Mononuclear cell (primary cell): ENCODE measurements around the gene PCDHB9. TPM values are rescaled to one million over a fixed set of nuclear protein-coding genes. Genes with fewer than 3 reads are reported as not detected.
"Not testable (repeated sequence)": the region's sequence is repeated elsewhere in the genome, so short reads cannot be mapped to it uniquely, and the experiment has no call there.

ENCODE experiments used
- H3K27me3 ChIP-seq: 2 replicates; pipeline ENCODE4 v1.6.0; 2011; ENCODE audit warnings: low read length, control low read depth; ENCODE audit not compliant: insufficient read depth
- H3K4me1 ChIP-seq: 2 replicates; pipeline ENCODE4 v1.5.1; 2011; ENCODE audit warnings: mild to moderate bottlenecking, low read length, control low read depth; ENCODE audit not compliant: insufficient read depth
- H3K4me3 ChIP-seq: 2 replicates; pipeline ENCODE4 v1.5.1; 2011; ENCODE audit warnings: mild to moderate bottlenecking, low read length, moderate library complexity
- H3K9me3 ChIP-seq: 2 replicates; pipeline ENCODE4 v1.5.1; 2011; ENCODE audit warnings: low read depth, mild to moderate bottlenecking, control low read depth, low read length
- total RNA-seq: library from RNA; depleted of rRNA; stranded (reverse); fragments of >200 nt; gene quantifications from one replicate; pipeline ENCODE4 v1.2.3, GENCODE V29; 2012

Gene PCDHB9
- total RNA-seq = 0.31 TPM

DNA sequence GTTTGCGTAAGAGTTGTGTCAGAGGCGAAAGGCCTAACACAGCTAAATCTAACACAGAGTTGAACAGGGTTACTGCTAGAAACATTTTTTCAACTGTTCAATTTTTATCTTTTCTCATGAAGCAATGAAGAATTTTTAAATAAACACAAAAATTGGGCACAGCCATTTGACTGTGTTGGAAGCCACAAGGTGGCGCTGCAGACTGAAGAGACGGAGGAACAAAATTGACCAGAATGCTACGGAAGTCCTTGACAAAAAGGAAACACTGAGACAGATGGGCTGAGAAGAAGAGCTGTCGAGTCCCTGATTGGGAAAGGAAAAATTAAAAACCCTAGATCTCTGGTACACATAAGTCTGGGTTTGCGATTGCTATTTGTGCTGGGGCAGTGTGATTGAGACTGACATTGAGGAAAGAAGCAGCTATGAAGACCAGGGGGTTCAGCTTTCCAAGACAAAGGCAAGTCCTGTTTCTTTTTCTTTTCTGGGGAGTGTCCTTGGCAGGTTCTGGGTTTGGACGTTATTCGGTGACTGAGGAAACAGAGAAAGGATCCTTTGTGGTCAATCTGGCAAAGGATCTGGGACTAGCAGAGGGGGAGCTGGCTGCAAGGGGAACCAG is at the start of gene PCDHB9:
Gene PCDHB9, plus strand, starts transcription at position 265 of the 616 bp plus-strand sequence. Its CDS starts 158 bp downstream, at position 423.
- Histone ChIP-seq H3K4me1 (no peaks in the 10 kb centered on the region), H3K4me3 (no peak within 1 kb of the TSS), H3K9me3 (no peaks in the 10 kb centered on the region), H3K27me3 (peaks cover 39% of the 10 kb centered on the region)

DNA sequence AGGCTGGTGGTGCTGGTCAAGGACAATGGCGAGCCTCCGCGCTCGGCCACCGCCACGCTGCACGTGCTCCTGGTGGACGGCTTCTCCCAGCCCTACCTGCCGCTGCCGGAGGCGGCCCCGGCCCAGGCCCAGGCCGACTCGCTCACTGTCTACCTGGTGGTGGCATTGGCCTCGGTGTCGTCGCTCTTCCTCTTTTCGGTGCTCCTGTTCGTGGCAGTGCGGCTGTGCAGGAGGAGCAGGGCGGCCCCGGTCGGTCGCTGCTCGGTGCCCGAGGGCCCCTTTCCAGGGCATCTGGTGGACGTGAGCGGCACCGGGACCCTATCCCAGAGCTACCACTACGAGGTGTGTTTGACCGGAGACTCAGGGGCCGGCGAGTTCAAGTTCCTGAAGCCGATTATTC is 49.6 kb upstream of the PCDHB9 start:
- not testable (repeated sequence) for H3K27me3 ChIP-seq, H3K4me1 ChIP-seq, H3K4me3 ChIP-seq
- H3K9me3 ChIP-seq = peaks cover 16% of the 10 kb centered on the region

- peaks cover 12% of the 10 kb centered on the region for H3K27me3 ChIP-seq
Measured at GRCh38 chr5:141149812-141150211, 37.1 kb upstream of the PCDHB9 start, which contains the start of gene PCDHB6. Gene PCDHB6, plus strand, starts transcription at chr5:141150057. Its CDS starts 201 bp downstream, at chr5:141150258.

GRCh38 chr5:141150224-141150992 is 36.6 kb upstream of the PCDHB9 start:
- no peak overlapping the region for H3K4me3 ChIP-seq
- no peaks in the 10 kb centered on the region for H3K9me3 ChIP-seq
- H3K27me3 ChIP-seq = peaks cover 12% of the 10 kb centered on the region
- H3K4me1 ChIP-seq = no peaks in the 10 kb centered on the region

More at GRCh38 chr5:141149812-141150211, 37.1 kb upstream of the PCDHB9 start, which contains the start of gene PCDHB6:
- Histone ChIP-seq H3K9me3 (no peaks in the 10 kb centered on the region), H3K4me1 (no peaks in the 10 kb centered on the region), H3K4me3 (no peak within 1 kb of the TSS)

DNA sequence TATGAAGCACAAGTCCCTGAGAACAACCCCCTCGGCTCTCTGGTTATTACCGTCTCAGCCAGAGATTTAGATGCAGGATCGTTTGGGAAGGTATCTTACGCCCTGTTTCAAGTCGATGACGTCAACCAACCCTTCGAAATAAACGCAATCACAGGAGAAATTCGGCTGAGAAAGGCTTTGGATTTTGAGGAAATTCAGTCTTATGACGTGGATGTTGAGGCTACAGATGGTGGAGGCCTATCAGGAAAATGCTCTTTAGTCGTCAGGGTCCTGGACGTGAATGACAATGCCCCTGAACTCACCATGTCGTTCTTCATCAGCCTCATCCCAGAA is 36.0 kb upstream of the PCDHB9 start:
- H3K9me3 ChIP-seq = no peaks in the 10 kb centered on the region
- H3K4me1 ChIP-seq = no peaks in the 10 kb centered on the region
- no peak overlapping the region for H3K4me3 ChIP-seq
- H3K27me3 ChIP-seq = peaks cover 12% of the 10 kb centered on the region

DNA sequence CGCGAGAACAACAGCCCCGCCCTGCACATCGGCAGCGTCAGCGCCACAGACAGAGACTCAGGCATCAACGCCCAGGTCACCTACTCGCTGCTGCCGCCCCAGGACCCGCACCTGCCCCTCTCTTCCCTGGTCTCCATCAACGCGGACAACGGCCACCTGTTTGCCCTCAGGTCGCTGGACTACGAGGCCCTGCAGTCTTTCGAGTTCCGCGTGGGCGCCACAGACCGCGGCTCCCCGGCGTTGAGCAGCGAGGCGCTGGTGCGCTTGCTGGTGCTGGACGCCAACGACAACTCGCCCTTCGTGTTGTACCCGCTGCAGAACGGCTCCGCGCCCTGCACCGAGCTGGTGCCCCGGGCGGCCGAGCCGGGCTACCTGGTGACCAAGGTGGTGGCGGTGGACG is 35.3 kb upstream of the PCDHB9 start:
- H3K9me3 ChIP-seq, H3K4me3 ChIP-seq, H3K4me1 ChIP-seq: not testable (repeated sequence)
- H3K27me3 ChIP-seq = peaks cover 17% of the 10 kb centered on the region

- H3K4me1 ChIP-seq, H3K4me3 ChIP-seq, H3K9me3 ChIP-seq: not testable (repeated sequence)
- H3K27me3 ChIP-seq = peaks cover 20% of the 10 kb centered on the region
Measured at GRCh38 chr5:141152096-141152495, 34.9 kb upstream of the PCDHB9 start.

GRCh38 chr5:141155540-141156374 is 31.2 kb upstream of the PCDHB9 start:
- Histone ChIP-seq H3K4me3 (no peak overlapping the region), H3K4me1 (no peaks in the 10 kb centered on the region), H3K27me3 (peaks cover 19% of the 10 kb centered on the region), H3K9me3 (no peaks in the 10 kb centered on the region)

DNA sequence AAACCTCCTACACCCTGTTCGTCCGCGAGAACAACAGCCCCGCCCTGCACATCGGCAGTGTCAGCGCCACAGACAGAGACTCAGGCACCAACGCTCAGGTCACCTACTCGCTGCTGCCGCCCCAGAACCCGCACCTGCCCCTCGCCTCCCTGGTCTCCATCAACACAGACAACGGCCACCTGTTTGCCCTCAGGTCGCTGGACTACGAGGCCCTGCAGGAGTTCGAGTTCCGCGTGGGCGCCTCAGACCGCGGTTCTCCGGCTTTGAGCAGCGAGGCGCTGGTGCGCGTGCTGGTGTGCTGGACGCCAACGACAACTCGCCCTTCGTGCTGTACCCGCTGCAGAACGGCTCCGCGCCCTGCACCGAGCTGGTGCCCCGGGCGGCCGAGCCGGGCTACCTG is 29.6 kb upstream of the PCDHB9 start:
- H3K27me3 ChIP-seq = peaks cover 18% of the 10 kb centered on the region
- H3K4me3 ChIP-seq, H3K4me1 ChIP-seq, H3K9me3 ChIP-seq: not testable (repeated sequence)

DNA sequence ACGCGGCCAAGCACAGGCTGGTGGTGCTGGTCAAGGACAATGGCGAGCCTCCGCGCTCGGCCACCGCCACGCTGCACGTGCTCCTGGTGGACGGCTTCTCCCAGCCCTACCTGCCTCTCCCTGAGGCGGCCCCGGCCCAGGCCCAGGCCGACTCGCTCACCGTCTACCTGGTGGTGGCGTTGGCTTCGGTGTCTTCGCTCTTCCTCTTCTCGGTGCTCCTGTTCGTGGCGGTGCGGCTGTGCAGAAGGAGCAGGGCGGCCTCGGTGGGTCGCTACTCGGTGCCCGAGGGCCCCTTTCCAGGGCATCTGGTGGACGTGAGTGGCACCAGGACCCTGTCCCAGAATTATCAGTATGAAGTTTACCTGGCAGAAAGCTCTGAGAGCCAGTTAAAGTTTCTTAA is 29.1 kb upstream of the PCDHB9 start:
- H3K4me1 ChIP-seq, H3K4me3 ChIP-seq, H3K9me3 ChIP-seq: not testable (repeated sequence)
- peaks cover 16% of the 10 kb centered on the region for H3K27me3 ChIP-seq

GRCh38 chr5:141172381-141173204 is 14.4 kb upstream of the PCDHB9 start, which contains the start of gene PCDHB7:
Gene PCDHB7, plus strand, starts transcription at chr5:141172644. Its CDS starts 192 bp downstream, at chr5:141172836.
- no peak within 1 kb of the TSS for H3K4me3 ChIP-seq
- H3K27me3 ChIP-seq = peaks cover 31% of the 10 kb centered on the region
- no peaks in the 10 kb centered on the region for H3K4me1 ChIP-seq
- H3K9me3 ChIP-seq = no peaks in the 10 kb centered on the region

DNA sequence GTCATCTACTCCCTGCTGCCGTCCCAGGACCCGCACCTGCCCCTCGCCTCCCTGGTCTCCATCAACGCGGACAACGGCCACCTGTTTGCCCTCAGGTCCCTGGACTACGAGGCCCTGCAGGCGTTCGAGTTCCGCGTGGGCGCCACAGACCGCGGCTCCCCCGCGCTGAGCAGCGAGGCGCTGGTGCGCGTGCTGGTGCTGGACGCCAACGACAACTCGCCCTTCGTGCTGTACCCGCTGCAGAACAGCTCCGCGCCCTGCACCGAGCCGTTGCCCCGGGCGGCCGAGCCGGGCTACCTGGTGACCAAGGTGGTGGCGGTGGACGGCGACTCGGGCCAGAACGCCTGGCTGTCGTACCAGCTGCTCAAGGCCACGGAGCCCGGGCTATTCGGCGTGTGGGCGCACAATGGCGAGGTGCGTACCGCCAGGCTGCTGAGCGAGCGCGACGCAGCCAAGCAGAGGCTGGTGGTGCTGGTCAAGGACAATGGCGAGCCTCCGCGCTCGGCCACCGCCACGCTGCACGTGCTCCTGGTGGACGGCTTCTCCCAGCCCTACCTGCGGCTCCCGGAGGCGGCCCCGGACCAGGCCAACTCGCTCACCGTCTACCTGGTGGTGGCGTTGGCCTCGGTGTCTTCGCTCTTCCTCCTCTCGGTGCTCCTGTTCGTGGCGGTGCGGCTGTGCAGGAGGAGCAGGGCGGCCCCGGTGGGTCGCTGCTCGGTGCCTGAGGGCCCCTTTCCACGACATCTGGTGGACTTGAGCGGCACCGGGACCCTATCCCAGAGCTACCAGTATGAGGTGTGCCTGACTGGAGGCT is 12.5 kb upstream of the PCDHB9 start:
- H3K27me3 ChIP-seq = peaks cover 38% of the 10 kb centered on the region
- not testable (repeated sequence) for H3K9me3 ChIP-seq, H3K4me1 ChIP-seq, H3K4me3 ChIP-seq

- Histone ChIP-seq H3K4me1 (no peaks in the 10 kb centered on the region), H3K27me3 (peaks cover 34% of the 10 kb centered on the region), H3K4me3 (no peak overlapping the region), H3K9me3 (no peaks in the 10 kb centered on the region)
Measured at GRCh38 chr5:141175933-141176332, 11.0 kb upstream of the PCDHB9 start.
